ES-I3 (cell line): ENCODE measurements around the gene APBA2.
"Not testable (repeated sequence)": the region's sequence is repeated elsewhere in the genome, so short reads cannot be mapped to it uniquely, and the experiment has no call there.

Experiments used
- H3K36me3 ChIP-seq: 2 replicates; pipeline ENCODE4 v1.6.1; 2013; ENCODE audit warnings: mild to moderate bottlenecking, low read length, control low read depth, moderate library complexity; ENCODE audit not compliant: insufficient read depth
- H3K4me1 ChIP-seq: 2 replicates; pipeline ENCODE4 v1.6.1; 2013; ENCODE audit warnings: mild to moderate bottlenecking, control low read depth, low read length; ENCODE audit not compliant: insufficient read depth
- H3K9ac ChIP-seq: 2 replicates; pipeline ENCODE4 v1.6.1; 2013; ENCODE audit warnings: low read depth, mild to moderate bottlenecking, low read length, moderate library complexity
- H3K9me3 ChIP-seq: 2 replicates; pipeline ENCODE4 v1.6.1; 2013; ENCODE audit warnings: mild to moderate bottlenecking, low read length, moderate library complexity; ENCODE audit not compliant: control insufficient read depth, insufficient read depth

Gene APBA2

GRCh38 chr15:28885630-28886430 lies at the start of gene APBA2:
Gene APBA2, plus strand, starts transcription at chr15:28885974. Its CDS starts 167,911 bp downstream, at chr15:29053885.
- Histone ChIP-seq H3K9me3 (no peaks in the 10 kb centered on the region), H3K4me1 (no peaks in the 10 kb centered on the region), H3K36me3 (no peaks in the 10 kb centered on the region), H3K9ac (peak within 1 kb of the TSS; percentile 72)

- H3K9me3 ChIP-seq, H3K4me1 ChIP-seq, H3K9ac ChIP-seq, H3K36me3 ChIP-seq: not testable (repeated sequence)
These were observed 45.5 kb upstream of the APBA2 start for GRCh38 chr15:28840285-28840684.

GRCh38 chr15:28842210-28842609 lies 43.6 kb upstream of the APBA2 start:
- not testable (repeated sequence) for H3K9me3 ChIP-seq, H3K9ac ChIP-seq, H3K36me3 ChIP-seq, H3K4me1 ChIP-seq

- not testable (repeated sequence) for H3K9ac ChIP-seq, H3K4me1 ChIP-seq, H3K36me3 ChIP-seq, H3K9me3 ChIP-seq
These were observed 42.3 kb upstream of the APBA2 start for GRCh38 chr15:28843520-28843919.

- not testable (repeated sequence) for H3K4me1 ChIP-seq
These were observed 41.6 kb upstream of the APBA2 start for GRCh38 chr15:28844147-28844546.

GRCh38 chr15:28847247-28847646 lies 38.5 kb upstream of the APBA2 start:
- H3K4me1 ChIP-seq, H3K9me3 ChIP-seq, H3K9ac ChIP-seq, H3K36me3 ChIP-seq: not testable (repeated sequence)

More at GRCh38 chr15:28844147-28844546, 41.6 kb upstream of the APBA2 start:
- not testable (repeated sequence) for H3K9me3 ChIP-seq, H3K9ac ChIP-seq, H3K36me3 ChIP-seq

GRCh38 chr15:28847959-28848358 lies 37.8 kb upstream of the APBA2 start:
- H3K9ac ChIP-seq, H3K4me1 ChIP-seq, H3K36me3 ChIP-seq, H3K9me3 ChIP-seq: not testable (repeated sequence)

- H3K4me1 ChIP-seq, H3K9ac ChIP-seq, H3K9me3 ChIP-seq, H3K36me3 ChIP-seq: not testable (repeated sequence)
These were observed 37.3 kb upstream of the APBA2 start, which contains the start of gene GOLGA6L7 for GRCh38 chr15:28848521-28848920. Gene GOLGA6L7, minus strand, starts transcription at chr15:28848644. Its CDS starts 95 bp downstream, at chr15:28848549.

- H3K36me3 ChIP-seq, H3K9ac ChIP-seq, H3K4me1 ChIP-seq, H3K9me3 ChIP-seq: not testable (repeated sequence)
These were observed 36.5 kb upstream of the APBA2 start for GRCh38 chr15:28849271-28849670.

- H3K9me3 ChIP-seq, H3K9ac ChIP-seq, H3K4me1 ChIP-seq, H3K36me3 ChIP-seq: not testable (repeated sequence)
These were observed 36.0 kb upstream of the APBA2 start for GRCh38 chr15:28849766-28850165.

- H3K9me3 ChIP-seq, H3K9ac ChIP-seq, H3K36me3 ChIP-seq, H3K4me1 ChIP-seq: not testable (repeated sequence)
These were observed 32.1 kb upstream of the APBA2 start for GRCh38 chr15:28853654-28854053.

- H3K4me1 ChIP-seq, H3K9me3 ChIP-seq, H3K36me3 ChIP-seq: not testable (repeated sequence)
These were observed 31.2 kb upstream of the APBA2 start for GRCh38 chr15:28854578-28854977.

GRCh38 chr15:28861031-28861534 lies 24.7 kb upstream of the APBA2 start:
- H3K4me1 ChIP-seq = no peaks in the 10 kb centered on the region
- no peak overlapping the region for H3K9ac ChIP-seq
- no peaks in the 10 kb centered on the region for H3K9me3 ChIP-seq
- no peaks in the 10 kb centered on the region; the same call in 1 of the 2 replicates for H3K36me3 ChIP-seq

More at GRCh38 chr15:28854578-28854977, 31.2 kb upstream of the APBA2 start:
- not testable (repeated sequence) for H3K9ac ChIP-seq

GRCh38 chr15:28861589-28862293 lies 24.0 kb upstream of the APBA2 start:
- H3K9me3 ChIP-seq, H3K36me3 ChIP-seq, H3K9ac ChIP-seq, H3K4me1 ChIP-seq: not testable (repeated sequence)
